ENCODE results near the gene BCAS3. TPM values are rescaled to one million over a fixed set of nuclear protein-coding genes. Genes with fewer than 3 reads are reported as not detected.

BCAS3 gene
- total RNA-seq, 1 donor from 2014 or later = 64.9 TPM

DNA sequence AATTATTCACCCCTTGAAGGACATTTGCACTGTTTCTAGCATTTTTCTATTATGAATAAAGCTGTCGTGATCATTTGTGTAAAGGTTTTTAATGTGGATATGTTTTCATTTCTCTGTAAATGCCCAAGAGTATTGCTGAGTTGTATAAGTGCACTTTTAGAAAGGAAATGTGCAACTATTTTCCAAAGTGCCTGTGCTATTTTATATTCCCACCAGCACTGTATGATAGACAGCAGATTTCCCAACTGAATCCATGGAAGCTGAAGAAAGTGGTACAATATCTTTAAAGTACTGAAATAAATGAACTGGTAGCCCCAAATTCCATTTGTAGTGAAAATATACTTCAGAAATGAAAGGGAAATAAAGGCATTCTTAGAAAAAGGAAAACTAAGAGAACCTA, 238.4 kb downstream of the BCAS3 start:
- Mint-ChIP-seq H3K36me3 (peaks cover 43% of the 10 kb centered on the region), H3K27ac (no peak overlapping the region), H3K9me3 (peaks cover 40% of the 10 kb centered on the region), H3K4me1 (no peaks in the 10 kb centered on the region), H3K4me3 (no peak overlapping the region), H3K27me3 (ENCODE audit: low read depth) (no peaks in the 10 kb centered on the region)
- no peak for DNase-seq (ENCODE audit: low spot score in 2 of 2, unreplicated experiment in 2 of 2)
- TF ChIP-seq, protein P1, sequence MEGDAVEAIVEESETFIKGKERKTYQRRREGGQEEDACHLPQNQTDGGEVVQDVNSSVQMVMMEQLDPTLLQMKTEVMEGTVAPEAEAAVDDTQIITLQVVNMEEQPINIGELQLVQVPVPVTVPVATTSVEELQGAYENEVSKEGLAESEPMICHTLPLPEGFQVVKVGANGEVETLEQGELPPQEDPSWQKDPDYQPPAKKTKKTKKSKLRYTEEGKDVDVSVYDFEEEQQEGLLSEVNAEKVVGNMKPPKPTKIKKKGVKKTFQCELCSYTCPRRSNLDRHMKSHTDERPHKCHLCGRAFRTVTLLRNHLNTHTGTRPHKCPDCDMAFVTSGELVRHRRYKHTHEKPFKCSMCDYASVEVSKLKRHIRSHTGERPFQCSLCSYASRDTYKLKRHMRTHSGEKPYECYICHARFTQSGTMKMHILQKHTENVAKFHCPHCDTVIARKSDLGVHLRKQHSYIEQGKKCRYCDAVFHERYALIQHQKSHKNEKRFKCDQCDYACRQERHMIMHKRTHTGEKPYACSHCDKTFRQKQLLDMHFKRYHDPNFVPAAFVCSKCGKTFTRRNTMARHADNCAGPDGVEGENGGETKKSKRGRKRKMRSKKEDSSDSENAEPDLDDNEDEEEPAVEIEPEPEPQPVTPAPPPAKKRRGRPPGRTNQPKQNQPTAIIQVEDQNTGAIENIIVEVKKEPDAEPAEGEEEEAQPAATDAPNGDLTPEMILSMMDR (IDR thresholded peaks at IDR 0.05; ENCODE audit: unreplicated experiment) = no peak

GRCh38 chr17:60920107-60920506, 242.5 kb downstream of the BCAS3 start:
- Mint-ChIP-seq H3K36me3 (peaks cover 33% of the 10 kb centered on the region), H3K4me3 (no peak overlapping the region), H3K27me3 (ENCODE audit: low read depth) (no peaks in the 10 kb centered on the region), H3K27ac (no peak overlapping the region), H3K4me1 (no peaks in the 10 kb centered on the region), H3K9me3 (peaks cover 32% of the 10 kb centered on the region)
- no peak for DNase-seq (ENCODE audit: low spot score in 2 of 2, unreplicated experiment in 2 of 2)
- TF ChIP-seq, protein P1 (IDR thresholded peaks at IDR 0.05; ENCODE audit: unreplicated experiment) = no peak

GRCh38 chr17:60923000-60923399, 245.3 kb downstream of the BCAS3 start:
- no peaks in the 10 kb centered on the region for H3K27me3 Mint-ChIP-seq (ENCODE audit: low read depth)
- H3K9me3 Mint-ChIP-seq = peaks cover 18% of the 10 kb centered on the region
- DNase-seq (ENCODE audit: low spot score in 2 of 2, unreplicated experiment in 2 of 2) = no peak
- TF ChIP-seq, protein P1 (IDR thresholded peaks at IDR 0.05; ENCODE audit: unreplicated experiment) = no peak
- peaks cover 17% of the 10 kb centered on the region for H3K36me3 Mint-ChIP-seq
- no peaks in the 10 kb centered on the region for H3K4me1 Mint-ChIP-seq
- no peak overlapping the region for H3K4me3 Mint-ChIP-seq
- no peak overlapping the region for H3K27ac Mint-ChIP-seq

DNA sequence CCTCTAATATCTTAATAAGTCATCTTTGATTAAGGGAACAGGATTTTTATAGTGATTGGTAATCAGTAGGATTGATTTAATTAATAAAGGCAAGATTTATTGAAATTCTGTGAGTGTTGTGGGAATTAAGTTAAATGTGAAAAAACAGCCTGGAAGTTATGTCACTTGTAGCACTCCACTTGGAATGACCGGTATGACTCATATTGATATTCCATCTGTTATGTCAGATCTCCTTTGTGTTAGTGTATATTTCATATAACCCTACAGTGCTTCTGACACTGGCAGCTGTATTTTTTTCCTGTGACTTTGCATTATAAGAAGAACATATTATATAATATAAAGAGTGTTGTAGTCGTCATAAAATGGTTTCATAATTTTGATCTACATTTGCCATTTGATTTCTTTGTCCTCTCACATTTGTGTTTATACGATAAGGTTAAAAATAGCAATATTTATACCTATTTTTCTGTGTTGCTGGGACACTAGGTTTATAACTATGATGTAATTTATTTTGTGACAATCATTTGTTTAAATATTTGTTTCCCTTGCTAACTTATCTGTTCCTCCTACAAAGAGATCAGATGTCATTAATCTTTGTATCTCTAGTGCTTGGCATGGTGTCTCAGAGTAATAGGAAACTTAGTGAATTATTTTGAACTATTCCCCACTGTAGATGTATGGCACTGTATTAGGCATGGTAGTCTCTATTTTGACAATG, 249.0 kb downstream of the BCAS3 start:
- peaks cover 7% of the 10 kb centered on the region for H3K9me3 Mint-ChIP-seq
- no peaks in the 10 kb centered on the region for H3K4me1 Mint-ChIP-seq
- H3K27ac Mint-ChIP-seq = no peak overlapping the region
- peaks cover 4% of the 10 kb centered on the region for H3K36me3 Mint-ChIP-seq
- no peak overlapping the region for H3K4me3 Mint-ChIP-seq
- TF ChIP-seq, protein P1 (IDR thresholded peaks at IDR 0.05; ENCODE audit: unreplicated experiment) = no peak
- no peaks in the 10 kb centered on the region for H3K27me3 Mint-ChIP-seq (ENCODE audit: low read depth)
- no peak for DNase-seq (ENCODE audit: low spot score in 2 of 2, unreplicated experiment in 2 of 2)

GRCh38 chr17:60933739-60934138, 256.1 kb downstream of the BCAS3 start:
- peaks cover 7% of the 10 kb centered on the region for H3K36me3 Mint-ChIP-seq
- H3K4me3 Mint-ChIP-seq = no peak overlapping the region
- no peak overlapping the region for H3K27ac Mint-ChIP-seq
- no peaks in the 10 kb centered on the region for H3K4me1 Mint-ChIP-seq
- peaks cover 4% of the 10 kb centered on the region for H3K9me3 Mint-ChIP-seq
- TF ChIP-seq, protein P1 (IDR thresholded peaks at IDR 0.05; ENCODE audit: unreplicated experiment) = no peak
- no peak for DNase-seq (ENCODE audit: low spot score in 2 of 2, unreplicated experiment in 2 of 2)
- no peaks in the 10 kb centered on the region for H3K27me3 Mint-ChIP-seq (ENCODE audit: low read depth)
